ENCODE data around the gene AGT.

AGT gene

GRCh38 chr1:230682882-230683610, 30.9 kb downstream of the AGT start:
- peak; percentile 78 for DNase-seq (ENCODE audit: low read depth)
- H3K4me3 ChIP-seq (ENCODE audit: control insufficient read depth, low read depth, low read length) = no peak overlapping the region
- TF ChIP-seq CTCF (IDR thresholded peaks at IDR 0.05; ENCODE audit: control insufficient read depth, insufficient read depth, low read depth, low read length, missing control alignments) = no peak

GRCh38 chr1:230682274-230682673, 31.6 kb downstream of the AGT start:
- H3K4me3 ChIP-seq (ENCODE audit: control insufficient read depth, low read depth, low read length) = no peak overlapping the region
- no peak for TF ChIP-seq CTCF (IDR thresholded peaks at IDR 0.05; ENCODE audit: control insufficient read depth, insufficient read depth, low read depth, low read length, missing control alignments)
- no peak for DNase-seq (ENCODE audit: low read depth)

GRCh38 chr1:230681599-230681998, 32.3 kb downstream of the AGT start:
- no peak overlapping the region for H3K4me3 ChIP-seq (ENCODE audit: control insufficient read depth, low read depth, low read length)
- no peak for TF ChIP-seq CTCF (IDR thresholded peaks at IDR 0.05; ENCODE audit: control insufficient read depth, insufficient read depth, low read depth, low read length, missing control alignments)
- DNase-seq (ENCODE audit: low read depth) = peak; percentile 47

- H3K4me3 ChIP-seq (ENCODE audit: control insufficient read depth, low read depth, low read length) = no peak overlapping the region
- no peak for DNase-seq (ENCODE audit: low read depth)
- no peak for TF ChIP-seq CTCF (IDR thresholded peaks at IDR 0.05; ENCODE audit: control insufficient read depth, insufficient read depth, low read depth, low read length, missing control alignments)
Observed at GRCh38 chr1:230680300-230681025, 33.5 kb downstream of the AGT start.

- H3K4me3 ChIP-seq (ENCODE audit: control insufficient read depth, low read depth, low read length) = no peak overlapping the region
- TF ChIP-seq CTCF (IDR thresholded peaks at IDR 0.05; ENCODE audit: control insufficient read depth, insufficient read depth, low read depth, low read length, missing control alignments) = no peak
- no peak for DNase-seq (ENCODE audit: low read depth)
Observed at GRCh38 chr1:230679825-230680224, 34.1 kb downstream of the AGT start.

- no peak overlapping the region for H3K4me3 ChIP-seq (ENCODE audit: control insufficient read depth, low read depth, low read length)
- no peak for DNase-seq (ENCODE audit: low read depth)
- TF ChIP-seq CTCF (IDR thresholded peaks at IDR 0.05; ENCODE audit: control insufficient read depth, insufficient read depth, low read depth, low read length, missing control alignments) = no peak
Observed at GRCh38 chr1:230679192-230679591, 34.7 kb downstream of the AGT start.
